GM12865 (cell line): Measurements from ENCODE around the gene SYCP2L.

ENCODE experiments used
- DNase-seq: peaks from one replicate; pipeline ENCODE4 v3.0.0; 2010; ENCODE audit warnings: low read depth
- H3K4me3 ChIP-seq: 2 replicates; pipeline ENCODE4 v1.5.1; 2011; ENCODE audit warnings: mild to moderate bottlenecking, low read depth, low read length, control low read depth
- TF ChIP-seq, protein P1 (sequence below): IDR thresholded peaks from 2 replicates; pipeline ENCODE4 v1.5.1; 2011; ENCODE audit warnings: low read length, control low read depth, low read depth, inconsistent platforms; ENCODE audit not compliant: insufficient read depth; ENCODE audit errors: missing control alignments

Gene SYCP2L

DNA sequence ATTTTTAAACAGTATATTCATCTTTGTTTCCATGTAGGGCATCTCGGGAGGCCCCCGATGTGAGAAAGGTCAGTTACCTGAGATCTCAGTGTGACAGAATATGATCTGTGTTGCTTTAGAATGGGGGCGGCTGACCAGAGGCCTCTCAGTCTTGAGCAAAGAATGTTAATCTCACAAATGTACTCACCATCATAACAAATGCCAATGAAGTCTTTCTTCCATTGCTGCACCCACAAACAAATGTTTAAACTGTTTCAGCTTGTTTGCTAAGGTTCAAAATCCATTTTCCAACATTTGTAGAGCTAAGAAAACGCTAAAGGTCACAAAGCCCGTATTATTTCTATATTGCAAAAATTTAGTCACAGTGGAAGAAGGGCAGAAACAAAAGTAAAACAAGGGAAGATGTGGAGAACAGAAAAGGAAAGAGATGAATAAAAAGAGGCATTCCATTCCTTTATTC lies 125.5 kb downstream of the SYCP2L start:
- DNase-seq = no peak
- TF ChIP-seq, protein P1, sequence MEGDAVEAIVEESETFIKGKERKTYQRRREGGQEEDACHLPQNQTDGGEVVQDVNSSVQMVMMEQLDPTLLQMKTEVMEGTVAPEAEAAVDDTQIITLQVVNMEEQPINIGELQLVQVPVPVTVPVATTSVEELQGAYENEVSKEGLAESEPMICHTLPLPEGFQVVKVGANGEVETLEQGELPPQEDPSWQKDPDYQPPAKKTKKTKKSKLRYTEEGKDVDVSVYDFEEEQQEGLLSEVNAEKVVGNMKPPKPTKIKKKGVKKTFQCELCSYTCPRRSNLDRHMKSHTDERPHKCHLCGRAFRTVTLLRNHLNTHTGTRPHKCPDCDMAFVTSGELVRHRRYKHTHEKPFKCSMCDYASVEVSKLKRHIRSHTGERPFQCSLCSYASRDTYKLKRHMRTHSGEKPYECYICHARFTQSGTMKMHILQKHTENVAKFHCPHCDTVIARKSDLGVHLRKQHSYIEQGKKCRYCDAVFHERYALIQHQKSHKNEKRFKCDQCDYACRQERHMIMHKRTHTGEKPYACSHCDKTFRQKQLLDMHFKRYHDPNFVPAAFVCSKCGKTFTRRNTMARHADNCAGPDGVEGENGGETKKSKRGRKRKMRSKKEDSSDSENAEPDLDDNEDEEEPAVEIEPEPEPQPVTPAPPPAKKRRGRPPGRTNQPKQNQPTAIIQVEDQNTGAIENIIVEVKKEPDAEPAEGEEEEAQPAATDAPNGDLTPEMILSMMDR = no peak
- no peak overlapping the region for H3K4me3 ChIP-seq

DNA sequence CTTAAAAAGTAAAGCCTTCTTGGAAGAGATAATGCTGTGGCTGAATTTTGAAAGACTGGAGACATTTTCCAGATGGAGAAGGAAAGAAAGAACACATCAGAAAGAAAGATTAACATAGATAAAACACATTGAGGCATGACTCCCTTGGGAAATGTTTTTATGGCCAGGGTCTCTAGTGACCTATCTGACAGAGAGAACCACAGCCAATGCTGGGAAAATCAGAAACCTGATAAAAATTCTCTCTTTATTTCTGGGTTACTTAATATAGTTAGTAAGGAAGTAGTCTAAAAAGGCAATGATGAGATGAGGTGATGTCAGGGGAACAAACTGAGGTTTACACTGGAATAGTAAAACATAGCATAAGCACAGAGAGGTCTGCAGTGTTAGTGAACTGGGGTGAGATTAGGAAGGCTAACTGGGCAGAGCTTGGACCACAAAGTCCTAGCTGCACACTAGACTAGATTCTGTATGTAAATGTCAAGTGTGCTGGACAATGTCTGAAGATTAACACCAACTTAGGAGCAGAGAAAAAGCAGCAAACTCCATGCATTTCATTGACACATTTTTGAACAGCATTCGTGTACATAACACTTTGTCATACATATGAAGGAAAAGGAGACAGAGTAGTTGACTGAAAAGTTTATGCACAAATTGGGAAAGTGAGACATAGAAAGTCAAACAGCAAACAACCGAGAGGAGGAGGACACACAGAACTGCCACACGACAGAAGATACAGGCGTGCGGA lies 126.3 kb downstream of the SYCP2L start:
- DNase-seq = no peak
- TF ChIP-seq, protein P1 = no peak
- H3K4me3 ChIP-seq = no peak overlapping the region

DNA sequence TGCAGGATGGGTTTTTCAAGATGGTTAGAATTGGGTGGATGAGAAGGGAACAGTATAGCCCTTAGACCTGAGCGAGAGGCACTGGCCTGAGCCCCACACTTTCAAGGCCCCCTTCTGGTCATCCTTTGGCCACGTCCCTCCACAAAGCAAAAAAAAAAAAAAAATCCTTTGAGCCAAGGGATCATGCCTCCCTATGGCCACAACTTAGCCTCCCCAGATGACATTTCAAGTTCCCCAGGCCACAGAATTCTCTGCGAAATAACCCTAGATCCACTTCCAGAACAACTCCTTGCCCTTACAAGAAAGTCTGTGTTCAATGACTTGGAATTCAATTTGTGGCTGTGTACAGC lies 126.8 kb downstream of the SYCP2L start:
- TF ChIP-seq, protein P1 = no peak
- H3K4me3 ChIP-seq = no peak overlapping the region
- DNase-seq = no peak

DNA sequence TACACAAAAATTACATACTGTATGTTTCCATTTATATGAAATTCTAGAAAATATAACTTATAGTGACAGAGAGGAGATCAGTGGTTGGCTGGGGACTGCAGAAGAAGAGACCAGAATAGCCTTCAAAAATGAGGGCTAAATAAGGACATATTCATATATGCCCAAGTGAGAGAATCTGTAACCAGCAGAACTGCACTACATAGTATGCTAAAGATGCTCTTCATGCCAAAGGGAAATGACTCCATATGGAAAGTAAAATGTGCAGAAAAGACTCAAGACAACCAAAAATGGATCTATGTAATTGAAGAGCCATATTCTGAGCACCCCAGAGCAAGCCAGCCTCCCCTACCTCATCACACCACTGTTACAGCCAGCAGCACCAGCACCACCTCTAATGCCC lies 128.2 kb downstream of the SYCP2L start:
- H3K4me3 ChIP-seq = no peak overlapping the region
- TF ChIP-seq, protein P1 = no peak
- DNase-seq = no peak

DNA sequence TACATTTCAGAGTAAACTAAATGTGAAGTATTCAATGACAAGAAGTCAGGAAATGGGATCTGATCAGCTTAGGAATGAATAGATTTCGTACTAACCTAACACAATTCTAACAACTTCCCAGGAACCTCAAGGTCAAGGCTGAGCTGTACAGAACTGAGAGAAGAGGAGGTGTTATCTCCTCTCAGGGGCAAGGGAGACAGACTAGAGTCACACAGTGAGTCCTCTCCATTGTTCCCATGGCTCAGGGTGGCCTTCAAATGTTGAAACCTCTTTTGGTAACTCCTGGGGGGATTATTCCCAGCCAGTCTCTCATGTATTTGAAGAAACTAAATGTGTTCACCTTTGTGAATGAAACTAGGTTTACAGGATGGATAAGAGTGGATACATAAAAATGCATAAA lies 129.6 kb downstream of the SYCP2L start:
- no peak overlapping the region for H3K4me3 ChIP-seq
- TF ChIP-seq, protein P1 = no peak
- no peak for DNase-seq

DNA sequence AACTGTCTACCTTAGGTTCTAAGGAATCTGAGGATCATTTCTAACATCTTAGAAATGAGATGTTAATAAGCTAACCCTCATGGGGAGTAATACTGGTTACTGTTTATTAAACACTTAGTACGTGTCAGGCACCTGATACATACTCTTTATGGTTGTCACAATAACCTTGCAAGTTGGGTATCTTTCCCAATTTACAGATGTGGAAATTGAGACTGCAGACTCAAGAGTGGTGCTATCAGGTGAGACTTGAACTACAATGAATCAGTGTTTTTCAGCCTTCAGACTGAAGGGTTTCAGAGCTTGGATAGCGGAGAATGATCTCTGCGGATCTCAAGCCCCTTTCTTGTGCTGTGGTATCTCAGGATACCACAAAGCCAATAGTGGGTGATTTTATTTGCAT lies 130.2 kb downstream of the SYCP2L start:
- DNase-seq = no peak
- TF ChIP-seq, protein P1 = no peak

DNA sequence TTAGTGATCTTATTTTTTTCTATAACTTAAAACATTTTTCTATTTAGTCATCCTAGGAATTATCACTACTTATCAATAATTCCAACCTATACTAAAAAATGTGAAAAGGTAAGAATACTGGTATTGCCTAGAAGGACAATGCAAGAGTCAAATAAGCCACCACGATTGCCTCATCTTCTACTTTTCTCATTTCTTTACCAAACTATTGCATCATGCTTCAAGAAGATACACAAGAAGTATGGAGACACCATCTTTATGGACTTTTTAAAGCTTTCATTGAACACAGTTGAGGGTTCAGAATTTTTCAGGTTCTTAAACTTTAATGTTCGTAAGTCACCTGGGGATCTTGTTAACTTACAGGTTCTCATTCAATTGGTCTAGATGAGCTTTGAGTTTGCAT lies 131.4 kb downstream of the SYCP2L start:
- TF ChIP-seq, protein P1 = no peak
- no peak for DNase-seq
- H3K4me3 ChIP-seq = no peak overlapping the region

More for the DNA sequence above, 130.2 kb downstream of the SYCP2L start:
- H3K4me3 ChIP-seq = no peak overlapping the region
